Cardiac fibroblast (primary cell): ENCODE results near the gene WFDC8.

ENCODE experiments used
- DNase-seq, 2 donors: peaks; one replicate each; pipeline versions ENCODE4 v3.0.0 to v3.0.0-alpha.2; 2010; ENCODE audit warnings: low read depth in 2 of 2
- H3K4me3 ChIP-seq, 2 donors: replicated peaks in 1 of 2; 1 replicate in 1 of 2; 2 replicates in 1 of 2; pipeline ENCODE4 v1.5.1; 2011; ENCODE audit warnings: low read depth in 2 of 2, low read length in 2 of 2, mild to moderate bottlenecking in 2 of 2, moderate library complexity in 1 of 2
- TF ChIP-seq, protein P1 (sequence below): IDR thresholded peaks from one replicate; pipeline ENCODE4 v1.5.1; 2011; ENCODE audit warnings: low read depth, mild to moderate bottlenecking, low read length, inconsistent platforms

The WFDC8 gene

DNA sequence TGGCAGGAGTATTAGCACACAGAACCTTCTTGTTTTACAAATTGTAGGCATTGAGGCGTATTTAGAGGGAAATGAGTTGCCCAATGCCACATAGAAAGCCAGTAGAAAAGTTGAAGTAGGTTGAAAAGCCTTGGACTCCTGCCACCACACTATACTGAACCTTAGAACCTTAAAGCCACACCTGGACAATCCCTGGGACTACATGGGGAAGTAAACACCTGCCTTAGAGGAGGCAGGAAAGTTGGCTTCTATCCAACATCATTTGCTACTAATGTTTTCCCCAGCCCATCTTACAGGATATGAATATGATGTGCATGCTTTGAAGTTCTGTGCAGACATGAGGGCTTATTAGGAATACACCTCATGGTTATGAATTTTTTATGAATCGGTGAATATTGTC is 26.6 kb downstream of the WFDC8 start:
- DNase-seq, result no peak
- TF ChIP-seq, protein P1, sequence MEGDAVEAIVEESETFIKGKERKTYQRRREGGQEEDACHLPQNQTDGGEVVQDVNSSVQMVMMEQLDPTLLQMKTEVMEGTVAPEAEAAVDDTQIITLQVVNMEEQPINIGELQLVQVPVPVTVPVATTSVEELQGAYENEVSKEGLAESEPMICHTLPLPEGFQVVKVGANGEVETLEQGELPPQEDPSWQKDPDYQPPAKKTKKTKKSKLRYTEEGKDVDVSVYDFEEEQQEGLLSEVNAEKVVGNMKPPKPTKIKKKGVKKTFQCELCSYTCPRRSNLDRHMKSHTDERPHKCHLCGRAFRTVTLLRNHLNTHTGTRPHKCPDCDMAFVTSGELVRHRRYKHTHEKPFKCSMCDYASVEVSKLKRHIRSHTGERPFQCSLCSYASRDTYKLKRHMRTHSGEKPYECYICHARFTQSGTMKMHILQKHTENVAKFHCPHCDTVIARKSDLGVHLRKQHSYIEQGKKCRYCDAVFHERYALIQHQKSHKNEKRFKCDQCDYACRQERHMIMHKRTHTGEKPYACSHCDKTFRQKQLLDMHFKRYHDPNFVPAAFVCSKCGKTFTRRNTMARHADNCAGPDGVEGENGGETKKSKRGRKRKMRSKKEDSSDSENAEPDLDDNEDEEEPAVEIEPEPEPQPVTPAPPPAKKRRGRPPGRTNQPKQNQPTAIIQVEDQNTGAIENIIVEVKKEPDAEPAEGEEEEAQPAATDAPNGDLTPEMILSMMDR, result no peak
- no peak overlapping the region for H3K4me3 ChIP-seq

DNA sequence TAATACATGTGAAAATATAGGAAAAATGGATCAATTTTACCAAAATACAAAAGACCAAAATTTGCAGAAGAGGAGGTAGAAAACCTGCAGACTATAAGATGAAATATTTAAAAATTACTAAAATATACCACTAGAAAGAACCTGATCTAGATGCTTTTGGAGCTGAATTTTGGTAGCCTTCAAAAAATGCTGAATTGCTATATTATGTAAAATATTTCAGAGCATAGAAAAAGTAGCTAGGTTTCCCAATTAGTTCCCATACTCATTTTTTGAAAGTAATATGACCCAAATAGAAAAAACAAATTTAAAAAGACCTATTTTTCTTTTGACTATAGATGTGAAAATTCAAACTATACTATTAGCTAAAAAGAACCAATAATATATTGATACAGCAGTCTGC is 28.3 kb downstream of the WFDC8 start:
- H3K4me3 ChIP-seq, result no peak overlapping the region
- no peak for DNase-seq
- TF ChIP-seq, protein P1, result no peak

DNA sequence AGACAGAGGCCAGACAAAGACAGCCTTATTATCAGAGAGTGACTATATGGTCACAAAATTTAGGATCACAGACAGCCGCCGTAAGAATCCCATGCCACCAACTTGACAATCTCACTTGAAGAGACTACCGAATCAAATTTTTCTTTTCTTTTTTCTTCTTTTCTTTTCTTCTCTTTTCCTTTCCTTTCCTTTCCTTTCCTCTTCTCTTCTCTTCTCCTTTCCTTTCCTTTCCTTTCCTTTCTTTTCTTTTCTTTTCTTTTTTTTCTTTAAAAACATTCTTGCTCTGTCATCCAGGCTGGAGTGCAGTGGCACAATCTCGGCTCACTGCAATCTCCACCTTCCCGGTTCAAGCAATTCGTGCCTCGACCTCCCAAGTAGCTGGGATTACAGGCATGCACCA is 30.7 kb downstream of the WFDC8 start:
- no peak for DNase-seq
- TF ChIP-seq, protein P1, result no peak
- no peak overlapping the region for H3K4me3 ChIP-seq

DNA sequence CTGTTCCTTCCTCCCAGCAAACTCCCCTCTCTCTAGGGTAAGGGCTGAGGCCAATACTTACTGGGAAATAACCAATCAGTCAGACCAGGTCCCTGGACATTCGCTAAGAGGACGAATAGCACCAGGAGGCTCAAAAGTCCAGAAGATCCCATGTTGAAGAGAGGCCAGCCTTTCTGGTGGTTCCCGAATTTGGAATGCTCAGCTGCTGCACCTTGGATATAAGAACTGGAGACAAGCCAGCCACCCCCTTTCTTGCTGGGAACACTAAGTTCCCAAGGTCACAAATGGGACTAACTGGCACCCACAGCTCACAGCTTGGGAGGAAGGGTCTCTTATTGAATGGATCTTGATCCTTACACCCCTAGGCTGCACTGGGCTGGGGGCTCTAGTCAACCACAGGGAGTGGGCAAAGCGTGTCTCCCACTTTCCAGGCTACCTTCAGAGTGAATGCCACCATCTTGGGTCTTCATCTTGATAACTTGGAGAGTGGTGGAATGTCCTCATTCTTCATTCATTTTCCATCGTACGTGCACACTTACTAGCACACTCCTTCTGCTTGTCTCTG is 31.8 kb downstream of the WFDC8 start, which contains the start of gene EPPIN:
EPPIN (minus strand) TSS at position 196 of the 565 bp plus-strand sequence; CDS start at position 152, 44 bp downstream.
- no peak within 1 kb of the TSS for H3K4me3 ChIP-seq
- TF ChIP-seq, protein P1, result no peak

DNA sequence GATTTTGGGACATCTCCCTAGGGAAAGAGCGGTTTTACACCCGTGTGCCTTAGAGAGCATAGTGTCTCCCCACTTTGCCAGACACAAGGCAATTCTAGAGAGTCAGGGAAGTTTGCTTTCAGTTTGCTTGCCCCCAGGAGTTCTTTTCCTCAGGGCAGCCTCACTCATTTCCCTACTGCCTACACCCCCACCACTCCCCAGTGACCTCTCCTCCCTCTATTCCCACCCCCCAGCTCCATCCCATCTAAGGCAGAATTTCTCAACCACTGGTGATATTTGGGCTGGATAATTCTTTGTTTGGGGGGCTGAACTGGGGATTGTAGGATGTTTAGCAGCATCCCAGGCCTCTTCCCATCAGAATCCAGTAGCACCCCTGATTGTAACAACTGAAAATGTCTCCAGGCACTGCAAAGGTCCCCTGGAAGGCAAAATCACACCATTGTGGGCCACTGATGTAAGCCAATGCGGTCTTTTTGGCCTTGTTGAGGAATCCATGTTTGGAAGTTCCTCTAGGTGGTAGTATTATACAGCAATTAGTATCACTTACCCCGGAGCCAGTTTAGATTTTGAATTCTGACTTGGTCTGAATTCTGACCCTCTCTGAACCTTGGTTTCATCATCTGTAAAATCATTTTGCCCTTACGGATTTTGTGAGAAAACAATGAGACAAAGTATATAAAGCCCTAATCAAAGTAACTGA is 33.2 kb downstream of the WFDC8 start:
- no peak overlapping the region for H3K4me3 ChIP-seq
- TF ChIP-seq, protein P1, result peak; percentile 26
- DNase-seq, result peak; percentile 44 to 50

More for the DNA sequence above, 31.8 kb downstream of the WFDC8 start, which contains the start of gene EPPIN:
- no peak for DNase-seq

DNA sequence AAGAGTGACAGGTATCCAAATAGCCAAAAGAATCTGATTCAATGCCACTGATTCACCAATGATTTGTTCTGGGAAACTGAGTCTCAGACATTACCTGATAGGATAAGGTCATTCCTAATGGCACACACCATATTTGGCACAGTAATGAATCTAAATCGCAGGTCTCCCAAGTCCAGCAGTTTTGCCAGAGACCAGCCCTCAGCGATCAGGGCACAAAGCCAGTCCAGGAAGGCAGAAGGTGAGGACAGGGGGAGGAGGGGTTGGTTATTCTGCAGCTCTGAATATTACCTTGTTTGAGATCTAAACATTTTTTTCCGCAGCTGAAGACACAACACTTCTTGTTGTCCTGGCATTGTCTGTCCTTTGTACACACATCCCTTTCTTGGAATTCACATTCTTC is 33.7 kb downstream of the WFDC8 start:
- no peak for DNase-seq
- H3K4me3 ChIP-seq, result no peak overlapping the region
- TF ChIP-seq, protein P1, result no peak

DNA sequence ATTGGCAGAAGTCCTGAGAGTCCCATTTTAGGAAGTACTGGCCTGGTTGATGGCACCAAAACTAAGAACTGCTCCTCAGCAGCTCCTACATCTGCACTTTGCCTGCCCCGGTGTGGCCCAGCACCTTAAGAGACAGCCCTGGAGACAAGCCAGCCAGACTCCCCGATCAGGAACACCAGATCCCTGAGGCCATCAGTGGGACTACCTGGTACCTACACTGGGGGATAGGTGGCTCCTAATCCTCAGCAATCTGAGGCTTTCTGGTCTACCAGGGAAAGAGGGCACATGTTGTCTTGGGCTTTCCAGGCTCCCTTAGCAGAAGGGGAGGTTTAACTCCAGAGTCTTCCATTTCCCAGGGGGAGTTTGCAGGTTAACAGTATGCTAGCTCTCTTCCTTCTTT is 39.7 kb downstream of the WFDC8 start, which contains the start of gene WFDC6:
WFDC6 (minus strand) TSS at position 101 of the 400 bp plus-strand sequence; CDS start at position 26, 75 bp downstream.
- no peak for DNase-seq
- no peak within 1 kb of the TSS for H3K4me3 ChIP-seq
- TF ChIP-seq, protein P1, result no peak
